Endothelial cell of umbilical vein (primary cell): ENCODE measurements around the gene PSMA6. TPM values are rescaled to one million over a fixed set of nuclear protein-coding genes. Genes with fewer than 3 reads are reported as not detected.

ENCODE experiments used
- BruUV-seq: library from RNA; stranded (reverse); fragments of 400-500 nt; replicated peaks from 2 replicates; lab custom pipeline; 2021; lab: Mats Ljungman, UMichigan
- CTCF ChIA-PET: fragments of 300-600, 350-600 bp; sonication (Branson Sonifier 250); formaldehyde crosslinking; loops from one replicate; lab custom pipeline; 2021; ENCODE audit warnings: antibody characterized with exemption, inconsistent platforms; lab: Charles Lee
- POLR2A ChIA-PET: fragments of 300-600, 350-600 bp; sonication (Branson Sonifier 250); formaldehyde crosslinking; loops from one replicate; lab custom pipeline; 2021; ENCODE audit warnings: antibody characterized with exemption, inconsistent platforms; lab: Charles Lee
- DNase-seq: peaks from one replicate; pipeline ENCODE4 v3.0.0-alpha.2; 2011; ENCODE audit warnings: low read depth, low spot score
- FAIRE-seq: peaks from 2 replicates; lab custom pipeline; 2011; peaks lifted over from hg19 to GRCh38; lab: Jason Lieb, UNC
- H2AFZ ChIP-seq: 2 replicates; pipeline ENCODE4 v1.6.0; 2012; ENCODE audit warnings: low read depth, low read length, control low read depth, inconsistent platforms
- H3K27ac ChIP-seq: 2 replicates; pipeline ENCODE4 v1.5.1; 2011; ENCODE audit warnings: low read depth, mild to moderate bottlenecking, control low read depth, low read length, moderate library complexity; ENCODE audit not compliant: insufficient read depth
- H3K27me3 ChIP-seq, 2 experiments: 2 replicates each; pipeline versions ENCODE4 v1.6.0 to v1.6.1; 2011; ENCODE audit warnings: low read length in 2 of 2, mixed read lengths in 1 of 2; ENCODE audit not compliant: control insufficient read depth in 2 of 2, insufficient read depth in 2 of 2
- H3K36me3 ChIP-seq, 2 experiments: 2 replicates in 1 of 2; 3 replicates in 1 of 2; pipeline ENCODE4 v1.5.1; 2011; ENCODE audit warnings: low read length in 2 of 2, mild to moderate bottlenecking in 1 of 2, moderate library complexity in 1 of 2; ENCODE audit not compliant: control insufficient read depth in 2 of 2, insufficient read depth in 2 of 2; ENCODE audit errors: extremely low read depth in 1 of 2
- H3K4me1 ChIP-seq: 3 replicates; pipeline ENCODE4 v1.5.1; 2011; ENCODE audit warnings: mild to moderate bottlenecking, low read length; ENCODE audit not compliant: control insufficient read depth, insufficient read depth; ENCODE audit errors: extremely low read depth
- H3K4me2 ChIP-seq: 2 replicates; pipeline ENCODE4 v1.6.1; 2011; ENCODE audit warnings: low read length, control low read depth, mixed read lengths; ENCODE audit not compliant: insufficient read depth
- H3K4me3 ChIP-seq, 3 experiments: fragments of 200-600 bp in 1 of 3; sonication (generic), shearing (Covaris generic) in 1 of 3; replicated peaks in 1 of 3; 2 replicates each; pipeline ENCODE4 v1.5.1; 2011 to 2016; ENCODE audit warnings: control low read depth in 3 of 3, low read length in 3 of 3, mild to moderate bottlenecking in 2 of 3, inconsistent platforms in 1 of 3, low read depth in 1 of 3, moderate library complexity in 1 of 3; ENCODE audit not compliant: insufficient read depth in 1 of 3
- H3K79me2 ChIP-seq: 2 replicates; pipeline ENCODE4 v1.6.0; 2012; ENCODE audit warnings: low read length, inconsistent platforms; ENCODE audit not compliant: control insufficient read depth, insufficient read depth
- H3K9ac ChIP-seq: replicated peaks from 2 replicates; pipeline ENCODE3; 2011; ENCODE audit warnings: low read length, control low read depth; ENCODE audit not compliant: insufficient read depth; ENCODE audit errors: extremely low read depth
- H3K9me1 ChIP-seq: replicated peaks from 3 replicates; pipeline ENCODE4 v1.6.0; 2011; ENCODE audit warnings: mild to moderate bottlenecking, low read length; ENCODE audit not compliant: control insufficient read depth, insufficient read depth; ENCODE audit errors: extremely low read depth
- H3K9me3 ChIP-seq: replicated peaks from 2 replicates; pipeline ENCODE4 v1.5.1; 2012; ENCODE audit warnings: low read length, inconsistent platforms; ENCODE audit not compliant: control insufficient read depth, insufficient read depth
- H4K20me1 ChIP-seq: replicated peaks from 2 replicates; pipeline ENCODE3; 2011; ENCODE audit warnings: mild to moderate bottlenecking, low read length; ENCODE audit not compliant: control insufficient read depth, insufficient read depth; ENCODE audit errors: extremely low read depth
- EZH2 ChIP-seq: IDR thresholded peaks from 2 replicates; pipeline ENCODE4 v1.6.1; 2012; ENCODE audit warnings: borderline replicate concordance, low read depth, mild to moderate bottlenecking, moderate library complexity, low read length, inconsistent platforms; ENCODE audit not compliant: severe bottlenecking
- FOS ChIP-seq: IDR thresholded peaks from 2 replicates; pipeline ENCODE4 v1.6.1; 2011; ENCODE audit warnings: mild to moderate bottlenecking, low read length, moderate library complexity, borderline replicate concordance; ENCODE audit not compliant: insufficient read depth
- GATA2 ChIP-seq: IDR thresholded peaks from 2 replicates; pipeline ENCODE4 v1.7.0; 2011; ENCODE audit warnings: low read depth, mild to moderate bottlenecking, moderate library complexity, mixed read lengths, low read length; ENCODE audit not compliant: insufficient read length, insufficient read depth
- JUN ChIP-seq: IDR thresholded peaks from 2 replicates; pipeline ENCODE4 v1.6.1; 2011; ENCODE audit warnings: borderline replicate concordance, low read depth; ENCODE audit not compliant: insufficient read length, insufficient read depth
- MYC ChIP-seq: IDR thresholded peaks from one replicate; pipeline ENCODE4 v1.6.1; 2011; ENCODE audit warnings: mild to moderate bottlenecking, low read depth, low read length
- POLR2A ChIP-seq: IDR thresholded peaks from 2 replicates; pipeline ENCODE4 v1.6.1; 2012; ENCODE audit warnings: low read depth, mild to moderate bottlenecking, control low read depth, low read length
- POLR2AphosphoS5 ChIP-seq: IDR thresholded peaks from 2 replicates; pipeline ENCODE4 v1.6.1; 2012; ENCODE audit warnings: low read depth, mild to moderate bottlenecking, control low read depth, low read length, moderate library complexity; ENCODE audit not compliant: insufficient read depth
- dilution Hi-C: fragments of 300-500 bp; cut with MboI; formaldehyde crosslinking; loops from one replicate; pipeline ENCODE4 v1.15.0; 2019; ENCODE audit warnings: low sequenced_read_pairs; ENCODE audit not compliant: extremely low pct_ligation_motif_present
- intact Hi-C: fragments of 100-400 bp; cut with micrococcal nuclease; formaldehyde crosslinking; loops from one replicate; pipeline ENCODE4 v1.10.0; 2022
- polyA plus RNA-seq, 4 experiments: library from polyadenylated mRNA; depleted of rRNA in 3 of 4; stranded (reverse) in 3 of 4; unstranded in 1 of 4; fragments of >200 nt; gene quantifications; 2 replicates each; pipeline versions ENCODE4 v1.2.1 to v1.2.3, GENCODE V29; 2011 to 2012; ENCODE audit warnings: missing spikeins in 1 of 4
- total RNA-seq: library from RNA; stranded (reverse); gene quantifications from 2 replicates; pipeline ENCODE4 v1.2.3, GENCODE V29; 2021
- TF ChIP-seq, protein P1 (sequence below): IDR thresholded peaks from 2 replicates; pipeline ENCODE4 v1.6.1; 2011; ENCODE audit not compliant: insufficient read depth, insufficient read length

Gene PSMA6
- total and polyA plus RNA-seq, 2 donors (not counting 3 experiments of a cell fraction or from before 2014, with no cell fraction given): 170 to 197 TPM

DNA sequence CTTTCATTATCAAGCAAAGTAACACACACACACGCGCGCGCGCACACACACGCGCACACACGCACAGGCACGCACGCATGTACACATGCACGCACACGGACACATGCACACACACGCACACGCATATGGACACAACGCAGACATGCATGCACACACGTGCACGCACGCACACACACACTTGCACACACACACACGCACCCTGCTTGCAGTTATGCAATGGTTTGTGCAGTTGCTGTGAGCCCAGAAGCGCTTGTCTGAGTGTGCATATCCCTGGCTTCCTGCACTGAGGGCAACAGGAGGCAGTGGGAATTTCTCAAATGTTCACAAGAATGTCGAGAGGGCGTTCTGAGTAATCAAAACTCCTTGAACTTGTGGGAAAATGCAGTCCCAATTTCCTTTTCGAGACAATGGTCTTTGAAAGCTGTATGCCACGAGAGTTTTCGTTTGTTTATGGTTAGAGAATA is 70.8 kb downstream of the PSMA6 start:
- H3K9ac ChIP-seq: no peak overlapping the region
- DNase-seq (peak; percentile 93), FAIRE-seq (peak; percentile 92)
- H3K79me2 ChIP-seq: no peaks in the 10 kb centered on the region
- H3K36me3 ChIP-seq: no peaks in the 10 kb centered on the region
- H3K4me3 ChIP-seq: no peak overlapping the region
- no TSS peak for BruUV-seq
- H3K4me1 ChIP-seq: peaks cover 25% of the 10 kb centered on the region
- peak overlapping the region; percentile 57 for H3K27ac ChIP-seq
- dilution Hi-C loops: no loop called here
- no peaks in the 10 kb centered on the region for H4K20me1 ChIP-seq
- H3K9me3 ChIP-seq: no peaks in the 10 kb centered on the region
- intact Hi-C loops: loop anchor here (2.0 kb wide), 1 partner anchor 26 kb away; no protein-coding TSS in a partner anchor
- POLR2A ChIA-PET: interaction anchor here (1.6 kb wide), 1 partner anchor 21 kb away, joined by 5 read pairs; no protein-coding TSS in a partner anchor
- H2AFZ ChIP-seq: peak overlapping the region; percentile 32
- no peaks in the 10 kb centered on the region for H3K9me1 ChIP-seq
- H3K27me3 ChIP-seq: no peaks in the 10 kb centered on the region
- CTCF ChIA-PET: interaction anchor here (1.0 to 1.2 kb wide), 3 partner anchors 11 to 222 kb away, joined by 3 to 7 read pairs (median 3); no protein-coding TSS in a partner anchor
- H3K4me2 ChIP-seq: no peak overlapping the region
- TF ChIP-seq MYC: no peak
- TF ChIP-seq GATA2: no peak
- TF ChIP-seq, protein P1, sequence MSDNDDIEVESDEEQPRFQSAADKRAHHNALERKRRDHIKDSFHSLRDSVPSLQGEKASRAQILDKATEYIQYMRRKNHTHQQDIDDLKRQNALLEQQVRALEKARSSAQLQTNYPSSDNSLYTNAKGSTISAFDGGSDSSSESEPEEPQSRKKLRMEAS: peak; percentile 30
- no peak for TF ChIP-seq FOS
- TF ChIP-seq POLR2AphosphoS5: no peak
- TF ChIP-seq POLR2A: no peak
- peak; percentile 31 for TF ChIP-seq JUN
- no peak for TF ChIP-seq EZH2
